Measurements from ENCODE around the gene GID8.

GID8 gene

DNA sequence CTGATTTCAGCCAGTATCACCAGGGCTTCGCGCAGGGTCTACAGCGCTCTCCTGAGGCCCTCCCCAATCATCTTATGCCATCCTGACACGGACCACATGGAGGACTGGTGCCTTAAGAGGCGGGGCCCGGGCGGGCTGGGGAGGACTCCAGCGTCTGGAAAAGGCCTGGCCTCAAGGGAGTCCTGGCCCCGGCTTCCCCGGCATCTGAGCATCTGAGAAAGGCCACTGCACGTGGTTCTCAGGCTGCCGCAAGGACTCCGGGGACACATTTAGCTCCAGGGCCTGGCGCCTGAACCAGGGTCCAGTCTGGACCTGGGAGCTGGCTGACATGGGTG is 47.5 kb downstream of the GID8 start:
- Mint-ChIP-seq H3K27ac (no peak overlapping the region), H3K9me3 (no peaks in the 10 kb centered on the region), H3K27me3 (peaks cover 91% of the 10 kb centered on the region), H3K36me3 (no peaks in the 10 kb centered on the region), H3K4me3 (no peak overlapping the region), H3K4me1 (peaks cover 40% of the 10 kb centered on the region)
- CTCF ChIA-PET: no interaction called here
- DNase-seq: no peak

GRCh38 chr20:62986257-62986800 is 48.4 kb downstream of the GID8 start:
- Mint-ChIP-seq H3K36me3 (no peaks in the 10 kb centered on the region), H3K27ac (no peak overlapping the region), H3K4me3 (no peak overlapping the region), H3K4me1 (peaks cover 33% of the 10 kb centered on the region), H3K9me3 (no peaks in the 10 kb centered on the region), H3K27me3 (peaks cover 91% of the 10 kb centered on the region)
- CTCF ChIA-PET: no interaction called here
- DNase-seq: no peak

DNA sequence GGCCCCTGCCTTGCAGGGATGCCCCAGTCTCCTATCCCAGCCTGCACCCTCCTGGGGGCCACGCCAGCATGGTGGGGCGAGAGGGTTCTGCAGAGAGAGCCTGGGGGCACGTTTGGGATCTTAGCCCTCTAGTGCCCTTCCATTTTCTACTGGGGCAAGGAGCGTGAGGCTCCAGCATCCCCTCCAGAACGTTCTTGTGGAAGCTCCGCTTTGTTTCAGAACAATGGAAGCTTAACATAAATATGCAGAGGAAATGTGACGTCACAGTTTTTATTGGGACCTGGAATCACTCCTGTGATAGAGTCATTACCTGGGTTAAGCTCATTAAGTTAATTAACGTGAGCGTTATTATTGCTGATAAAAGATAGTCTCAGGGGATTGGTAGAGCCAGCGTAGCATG is 49.2 kb downstream of the GID8 start:
- H3K9me3 Mint-ChIP-seq: no peaks in the 10 kb centered on the region
- H3K27ac Mint-ChIP-seq: no peak overlapping the region
- H3K4me3 Mint-ChIP-seq: no peak overlapping the region
- no peak for DNase-seq
- H3K36me3 Mint-ChIP-seq: no peaks in the 10 kb centered on the region
- peaks cover 25% of the 10 kb centered on the region for H3K4me1 Mint-ChIP-seq
- peaks cover 91% of the 10 kb centered on the region for H3K27me3 Mint-ChIP-seq
- CTCF ChIA-PET: no interaction called here

GRCh38 chr20:62989201-62989601 is 51.3 kb downstream of the GID8 start:
- H3K27ac Mint-ChIP-seq: no peak overlapping the region
- CTCF ChIA-PET: no interaction called here
- peak; percentile 51 for DNase-seq
- no peaks in the 10 kb centered on the region for H3K36me3 Mint-ChIP-seq
- peaks cover 81% of the 10 kb centered on the region for H3K27me3 Mint-ChIP-seq
- H3K9me3 Mint-ChIP-seq: no peaks in the 10 kb centered on the region
- H3K4me3 Mint-ChIP-seq: peak overlapping the region; percentile 59
- H3K4me1 Mint-ChIP-seq: peaks cover 10% of the 10 kb centered on the region

DNA sequence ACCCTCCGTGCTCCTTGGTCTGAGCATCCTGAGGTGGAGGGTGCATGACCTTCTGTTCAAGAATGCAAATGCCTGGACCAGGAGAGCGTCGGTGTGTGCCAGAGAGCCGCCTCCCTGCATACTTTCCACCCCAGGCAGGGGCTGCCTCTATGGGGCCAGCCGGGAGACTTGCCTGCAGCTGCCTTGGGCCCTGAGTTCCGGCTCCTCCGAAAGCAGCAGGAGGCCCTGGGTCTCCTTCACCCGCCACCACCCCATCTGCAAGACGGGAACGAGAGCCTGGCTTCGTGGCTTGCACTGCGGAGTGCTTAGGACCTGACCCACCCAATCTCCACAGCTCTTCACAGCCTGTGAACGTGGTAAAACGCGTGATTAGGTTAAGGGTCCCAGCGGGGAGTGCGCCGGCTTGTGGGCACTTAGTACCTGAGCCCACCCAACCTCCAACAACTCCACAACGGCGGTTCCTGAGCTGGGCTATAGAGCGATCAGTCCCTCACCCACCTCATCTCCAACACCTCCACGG is 52.4 kb downstream of the GID8 start:
- DNase-seq: no peak
- Mint-ChIP-seq H3K4me3 (no peak overlapping the region), H3K27ac (no peak overlapping the region), H3K27me3 (peaks cover 76% of the 10 kb centered on the region), H3K36me3 (no peaks in the 10 kb centered on the region), H3K4me1 (peaks cover 6% of the 10 kb centered on the region), H3K9me3 (no peaks in the 10 kb centered on the region)
- CTCF ChIA-PET: no interaction called here

GRCh38 chr20:62991196-62991807 is 53.4 kb downstream of the GID8 start:
- CTCF ChIA-PET: interaction anchor here (0.7 kb wide), 1 partner anchor 12 kb away, joined by 3 read pairs; no protein-coding TSS in a partner anchor
- DNase-seq: no peak
- Mint-ChIP-seq H3K36me3 (no peaks in the 10 kb centered on the region), H3K9me3 (no peaks in the 10 kb centered on the region), H3K4me3 (no peak overlapping the region), H3K4me1 (peaks cover 6% of the 10 kb centered on the region), H3K27ac (no peak overlapping the region), H3K27me3 (peaks cover 76% of the 10 kb centered on the region)

DNA sequence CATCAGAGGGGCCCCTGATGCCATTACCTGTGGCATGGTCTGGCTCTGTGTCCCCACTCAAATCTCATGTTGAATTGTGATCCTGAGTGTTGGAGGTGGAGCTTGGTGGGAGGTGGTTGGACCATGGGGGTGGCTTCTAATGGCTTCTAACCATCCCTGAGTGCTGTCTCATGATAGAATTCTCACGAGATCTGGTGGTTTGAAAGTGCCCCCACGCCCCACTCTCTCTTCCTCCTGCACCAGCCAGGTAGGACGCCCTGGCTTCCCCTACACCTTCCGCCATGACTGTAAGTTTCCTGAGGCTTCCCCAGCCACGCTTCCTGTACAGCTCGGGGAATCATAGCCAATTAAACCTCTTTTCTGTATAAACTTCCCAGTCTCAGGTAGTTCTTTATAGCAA is 53.9 kb downstream of the GID8 start:
- CTCF ChIA-PET: no interaction called here
- DNase-seq: no peak
- H3K36me3 Mint-ChIP-seq: no peaks in the 10 kb centered on the region
- peaks cover 80% of the 10 kb centered on the region for H3K27me3 Mint-ChIP-seq
- H3K4me1 Mint-ChIP-seq: peaks cover 6% of the 10 kb centered on the region
- H3K27ac Mint-ChIP-seq: no peak overlapping the region
- no peaks in the 10 kb centered on the region for H3K9me3 Mint-ChIP-seq
- H3K4me3 Mint-ChIP-seq: no peak overlapping the region

DNA sequence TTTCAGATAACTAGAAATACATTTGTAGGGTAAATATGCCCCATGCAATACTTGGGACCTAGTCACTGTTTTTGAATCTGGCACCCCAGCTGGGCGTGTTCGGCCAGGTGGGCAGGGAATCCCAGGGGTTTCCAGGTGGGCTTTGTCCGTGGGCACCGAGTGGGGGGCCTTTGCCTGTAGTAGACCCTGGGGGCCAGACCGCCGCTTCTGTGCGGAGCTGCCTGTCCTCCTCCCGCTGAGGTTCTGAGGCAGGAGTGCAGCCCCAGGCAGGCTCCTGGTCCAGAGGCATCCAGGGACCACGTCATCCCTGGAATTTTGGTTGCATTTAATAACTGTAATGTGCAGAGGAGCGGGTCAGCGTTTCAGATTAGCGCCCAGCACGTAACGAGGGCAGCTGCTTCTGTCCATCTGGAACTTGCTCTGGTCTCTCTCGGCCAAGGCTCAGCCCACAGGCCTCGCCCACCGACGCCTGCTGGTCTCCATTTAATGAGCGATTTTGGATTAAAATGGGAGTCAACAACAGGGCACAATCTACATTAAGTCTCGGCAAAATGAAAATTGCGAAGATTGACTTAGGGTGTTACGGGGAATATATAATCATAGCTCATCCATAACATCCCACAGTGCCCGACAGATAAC is 56.0 kb downstream of the GID8 start:
- CTCF ChIA-PET: no interaction called here

GRCh38 chr20:62994869-62995281 is 56.9 kb downstream of the GID8 start:
- CTCF ChIA-PET: no interaction called here

More for the DNA sequence above, 56.0 kb downstream of the GID8 start:
- Mint-ChIP-seq H3K36me3 (no peaks in the 10 kb centered on the region), H3K27me3 (peaks cover 81% of the 10 kb centered on the region), H3K9me3 (no peaks in the 10 kb centered on the region), H3K27ac (no peak overlapping the region), H3K4me1 (peaks cover 4% of the 10 kb centered on the region), H3K4me3 (no peak overlapping the region)
- DNase-seq: no peak

DNA sequence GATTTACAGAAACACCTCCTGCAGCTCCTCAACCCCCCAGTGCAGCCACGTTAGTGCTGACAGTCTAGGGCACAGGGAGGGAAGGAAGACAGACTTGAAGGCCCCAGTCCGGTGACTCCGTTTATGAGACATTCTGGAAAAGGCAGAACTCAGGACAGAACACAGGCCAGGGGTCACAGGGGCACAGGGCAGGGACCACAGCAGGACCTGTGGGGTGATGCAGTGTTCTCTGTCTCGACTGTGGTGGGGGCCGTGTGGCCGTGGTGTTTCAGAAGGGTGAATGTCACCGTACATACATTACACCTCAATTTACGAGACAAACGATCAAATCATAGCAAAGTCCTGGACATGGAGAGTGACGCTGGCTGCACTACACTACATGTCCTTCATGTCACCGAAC is 57.5 kb downstream of the GID8 start:
- DNase-seq: no peak
- H3K27ac Mint-ChIP-seq: no peak overlapping the region
- H3K9me3 Mint-ChIP-seq: peaks cover 2% of the 10 kb centered on the region
- peaks cover 5% of the 10 kb centered on the region for H3K4me1 Mint-ChIP-seq
- H3K36me3 Mint-ChIP-seq: no peaks in the 10 kb centered on the region
- CTCF ChIA-PET: no interaction called here
- peaks cover 85% of the 10 kb centered on the region for H3K27me3 Mint-ChIP-seq
- no peak overlapping the region for H3K4me3 Mint-ChIP-seq

More at GRCh38 chr20:62994869-62995281, 56.9 kb downstream of the GID8 start:
- DNase-seq: no peak
- H3K27me3 Mint-ChIP-seq: peaks cover 84% of the 10 kb centered on the region
- no peaks in the 10 kb centered on the region for H3K36me3 Mint-ChIP-seq
- H3K4me3 Mint-ChIP-seq: no peak overlapping the region
- H3K9me3 Mint-ChIP-seq: peaks cover 2% of the 10 kb centered on the region
- no peak overlapping the region for H3K27ac Mint-ChIP-seq
- H3K4me1 Mint-ChIP-seq: peaks cover 4% of the 10 kb centered on the region

GRCh38 chr20:62995898-62996595 is 58.1 kb downstream of the GID8 start:
- Mint-ChIP-seq H3K27me3 (peaks cover 85% of the 10 kb centered on the region), H3K4me1 (peaks cover 5% of the 10 kb centered on the region), H3K27ac (no peak overlapping the region), H3K9me3 (peaks cover 2% of the 10 kb centered on the region), H3K36me3 (no peaks in the 10 kb centered on the region), H3K4me3 (no peak overlapping the region)
- DNase-seq: no peak
- CTCF ChIA-PET: interaction anchor here (0.7 to 1.0 kb wide), 2 partner anchors 24 to 306 kb away, joined by 3 to 4 read pairs; no protein-coding TSS in a partner anchor

DNA sequence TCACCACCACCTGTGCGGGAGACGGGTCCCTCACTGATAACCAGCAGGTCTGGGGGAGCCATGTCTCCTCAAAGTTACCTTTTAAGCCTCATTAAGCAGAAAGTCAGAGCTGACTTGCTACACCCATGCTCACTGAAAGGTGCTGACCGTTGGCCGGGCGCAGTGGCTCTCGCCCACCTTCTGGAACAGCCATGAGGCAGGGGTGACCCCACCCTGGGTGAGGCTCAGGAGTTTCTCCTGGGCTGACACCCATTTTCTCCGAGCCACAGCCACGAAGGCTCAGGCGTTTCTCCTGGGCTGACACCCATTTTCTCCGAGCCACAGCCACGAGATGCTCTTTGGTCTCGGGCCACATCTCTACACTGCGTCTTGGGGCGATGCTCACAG is 58.6 kb downstream of the GID8 start:
- Mint-ChIP-seq H3K27me3 (peaks cover 85% of the 10 kb centered on the region), H3K4me3 (no peak overlapping the region), H3K9me3 (peaks cover 2% of the 10 kb centered on the region), H3K27ac (no peak overlapping the region), H3K4me1 (peaks cover 5% of the 10 kb centered on the region), H3K36me3 (no peaks in the 10 kb centered on the region)
- DNase-seq: no peak
- CTCF ChIA-PET: interaction anchor here (0.7 to 1.0 kb wide), 2 partner anchors 24 to 307 kb away, joined by 3 to 4 read pairs; no protein-coding TSS in a partner anchor

- CTCF ChIA-PET: no interaction called here
These were observed 59.6 kb downstream of the GID8 start for GRCh38 chr20:62997417-62998035.

More at GRCh38 chr20:62997417-62998035, 59.6 kb downstream of the GID8 start:
- H3K27me3 Mint-ChIP-seq: peaks cover 85% of the 10 kb centered on the region
- no peak overlapping the region for H3K27ac Mint-ChIP-seq
- H3K36me3 Mint-ChIP-seq: no peaks in the 10 kb centered on the region
- no peak overlapping the region for H3K4me3 Mint-ChIP-seq
- H3K4me1 Mint-ChIP-seq: peaks cover 5% of the 10 kb centered on the region
- no peak for DNase-seq
- peaks cover 2% of the 10 kb centered on the region for H3K9me3 Mint-ChIP-seq

Measured in activated naive CD4-positive, alpha-beta T cell treated with anti-CD3 and anti-CD28 coated beads, Interleukin-2, amount 10 ng/mL, durations not matched to agents 7 days and 5 days (primary cell).